GM18858 (cell line): ENCODE measurements around the gene SYP.

ENCODE experiments used
- ATAC-seq: cut with Tn5 transposase; IDR thresholded peaks from one replicate; pipeline ENCODE4 v1.9.1; 2021; ENCODE audit not compliant: unreplicated experiment

Gene SYP

GRCh38 chrX:49199906-49200771 lies at the start of gene SYP:
SYP (minus strand) TSS chrX:49200193; CDS start chrX:49200186, 7 bp downstream.
- peak; percentile 81 for ATAC-seq

DNA sequence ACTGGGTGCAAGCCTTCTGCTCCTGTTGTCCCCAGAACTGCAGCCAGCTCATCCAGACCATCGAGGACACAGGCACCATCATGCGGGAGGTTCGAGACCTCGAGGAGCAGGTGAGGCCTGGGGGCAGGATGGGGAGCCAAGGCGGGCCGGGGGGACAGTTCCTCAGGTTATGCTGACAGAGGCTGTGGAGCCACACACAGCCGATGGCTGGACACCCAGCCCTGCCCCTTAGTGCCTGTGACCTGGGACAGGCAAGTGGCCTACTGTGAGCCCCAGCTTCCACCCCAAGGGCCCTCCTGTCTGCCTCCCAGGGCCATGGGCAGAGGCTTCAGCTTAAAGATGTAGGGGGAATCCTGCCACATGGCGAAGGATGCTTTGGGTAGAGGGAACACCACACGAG lies 49.6 kb upstream of the SYP start:
- ATAC-seq = no peak

DNA sequence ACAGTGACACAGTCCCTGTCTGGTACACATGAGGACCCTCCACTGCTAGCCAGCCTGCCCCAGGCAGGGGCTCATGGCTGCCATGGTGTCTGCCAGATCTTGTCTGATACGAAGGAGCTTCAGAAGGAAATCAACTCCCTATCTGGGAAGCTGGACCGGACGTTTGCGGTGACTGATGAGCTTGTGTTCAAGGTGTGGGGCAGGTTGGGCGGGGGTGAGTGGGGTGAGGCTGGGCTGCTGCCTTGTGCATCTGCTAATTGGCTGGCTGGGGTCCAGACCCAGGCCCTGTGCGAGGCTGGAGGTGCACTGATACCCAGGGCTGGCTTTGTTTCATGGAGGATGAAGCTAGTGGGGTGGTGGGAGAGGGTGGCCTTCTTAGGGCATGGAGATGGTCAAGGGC lies 49.1 kb upstream of the SYP start:
- no peak for ATAC-seq

GRCh38 chrX:49247916-49248811 lies 48.2 kb upstream of the SYP start:
- no peak for ATAC-seq

DNA sequence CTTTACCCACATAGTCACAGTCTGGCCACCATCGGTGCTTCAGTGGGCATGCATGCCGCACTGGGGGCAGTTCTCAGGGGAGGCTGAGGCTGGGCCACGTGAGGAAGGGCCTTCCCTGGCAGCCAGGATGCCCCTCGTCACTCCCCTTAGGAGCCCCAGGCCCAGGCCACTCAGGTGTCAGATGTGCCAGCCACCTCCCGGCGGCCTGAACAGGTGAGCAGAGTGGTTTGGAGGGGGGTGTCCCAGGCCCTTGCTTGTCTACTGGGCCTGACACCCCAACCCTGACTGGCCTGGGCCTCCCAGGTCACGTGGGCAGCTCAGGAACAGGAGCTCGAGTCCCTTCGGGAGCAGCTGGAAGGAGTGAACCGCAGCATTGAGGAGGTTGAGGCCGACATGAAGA lies 47.4 kb upstream of the SYP start:
- ATAC-seq = no peak

GRCh38 chrX:49246541-49246940 lies 46.5 kb upstream of the SYP start:
- ATAC-seq = no peak

DNA sequence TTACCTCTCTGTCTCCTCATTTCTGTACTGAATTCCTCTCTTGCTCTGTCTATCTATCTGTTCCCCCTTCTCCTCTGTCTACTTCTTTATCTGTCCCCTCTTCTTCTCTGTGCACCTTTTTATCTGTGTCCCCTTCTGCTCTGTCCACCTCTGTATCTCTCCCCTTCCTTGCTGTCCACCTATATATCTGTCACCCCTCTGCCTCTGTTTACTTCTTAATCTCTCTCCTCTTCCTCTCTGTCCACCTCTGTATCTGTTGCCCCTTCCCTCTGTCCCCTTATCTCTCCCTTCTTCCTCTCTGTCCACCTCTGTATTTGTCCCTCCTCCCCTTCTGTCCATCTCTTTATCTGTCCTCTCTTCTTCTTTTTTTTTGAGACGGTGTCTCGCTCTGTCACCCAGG lies 44.2 kb upstream of the SYP start:
- no peak for ATAC-seq

DNA sequence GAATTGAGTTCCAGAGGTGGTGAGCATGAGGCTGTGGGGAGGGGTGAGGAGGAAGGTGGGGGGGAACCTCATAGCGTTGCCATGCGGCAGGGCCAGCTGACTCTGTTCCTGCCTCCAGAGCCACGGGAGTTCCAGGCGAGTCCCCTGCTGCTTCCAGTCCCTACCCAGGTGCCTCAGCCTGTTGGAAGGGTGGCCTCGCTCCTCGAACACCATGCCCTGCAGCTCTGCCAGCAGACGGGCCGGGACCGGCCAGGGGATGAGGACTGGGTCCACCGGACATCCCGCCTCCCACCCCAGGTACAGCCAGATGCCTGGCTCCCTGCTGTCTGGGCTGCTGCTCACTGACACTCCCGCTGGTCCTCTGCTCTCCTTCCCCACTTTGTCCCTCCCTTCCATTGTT lies 43.2 kb upstream of the SYP start:
- ATAC-seq = no peak

GRCh38 chrX:49242545-49243066 lies 42.6 kb upstream of the SYP start:
- ATAC-seq = no peak

DNA sequence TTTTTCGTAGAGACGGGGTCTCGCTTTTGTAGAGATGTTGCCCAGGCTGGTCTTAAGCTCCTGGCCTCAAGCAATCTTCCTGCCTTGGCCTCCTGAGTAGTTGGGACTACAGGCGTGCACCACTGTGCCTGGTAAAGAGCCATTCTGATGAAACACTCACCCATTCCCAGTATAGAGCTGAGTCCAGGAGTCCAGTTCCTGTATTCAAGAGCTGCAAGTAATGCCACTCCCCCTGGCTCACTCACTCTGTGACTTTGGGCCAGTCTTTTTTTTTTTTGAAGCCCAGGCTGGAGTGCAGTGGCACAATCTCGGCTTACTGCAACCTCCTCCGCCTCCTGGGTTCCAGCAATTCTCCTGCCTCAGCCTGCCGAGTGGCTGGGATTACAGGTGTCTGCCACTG lies 38.7 kb upstream of the SYP start:
- ATAC-seq = no peak

- no peak for ATAC-seq
These were observed 37.1 kb upstream of the SYP start for GRCh38 chrX:49237060-49237459.

DNA sequence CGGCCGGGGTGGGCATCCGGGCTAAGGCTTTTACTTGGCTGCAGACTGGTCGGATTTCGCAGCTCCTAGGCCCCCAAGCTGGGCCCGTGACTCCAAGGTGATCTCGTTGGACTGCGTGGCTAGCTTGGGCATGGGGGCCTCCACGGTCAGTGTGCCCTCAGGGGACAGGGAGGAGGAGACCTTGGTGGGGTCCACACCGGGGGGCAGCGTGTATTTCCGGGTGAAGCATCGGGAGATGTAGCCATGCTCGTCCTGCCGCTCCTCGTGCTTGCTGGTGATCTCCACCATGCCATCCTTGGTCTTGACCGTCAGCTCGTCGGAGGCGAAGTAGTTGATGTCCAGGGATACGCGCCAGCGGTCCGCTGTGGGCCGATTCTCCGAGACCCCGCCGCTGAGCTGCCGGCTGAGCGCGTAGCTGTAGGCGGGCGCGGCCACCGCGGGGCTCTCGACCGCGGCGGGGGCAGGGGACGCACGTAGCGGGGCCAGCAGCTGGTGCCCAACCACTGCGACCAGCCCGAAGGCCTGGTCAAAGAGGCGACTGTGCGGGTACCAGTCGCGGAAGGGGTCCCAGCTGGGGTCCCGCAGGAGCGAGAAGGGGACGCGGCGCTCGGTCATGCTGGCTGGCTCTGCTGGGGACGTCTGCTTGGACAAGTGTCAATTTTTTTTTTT lies 34.0 kb upstream of the SYP start:
- no peak for ATAC-seq

GRCh38 chrX:49233176-49233575 lies 33.2 kb upstream of the SYP start, which contains the start of gene CACNA1F:
CACNA1F (minus strand) TSS chrX:49233340; CDS start chrX:49233309, 31 bp downstream.
- ATAC-seq = no peak

DNA sequence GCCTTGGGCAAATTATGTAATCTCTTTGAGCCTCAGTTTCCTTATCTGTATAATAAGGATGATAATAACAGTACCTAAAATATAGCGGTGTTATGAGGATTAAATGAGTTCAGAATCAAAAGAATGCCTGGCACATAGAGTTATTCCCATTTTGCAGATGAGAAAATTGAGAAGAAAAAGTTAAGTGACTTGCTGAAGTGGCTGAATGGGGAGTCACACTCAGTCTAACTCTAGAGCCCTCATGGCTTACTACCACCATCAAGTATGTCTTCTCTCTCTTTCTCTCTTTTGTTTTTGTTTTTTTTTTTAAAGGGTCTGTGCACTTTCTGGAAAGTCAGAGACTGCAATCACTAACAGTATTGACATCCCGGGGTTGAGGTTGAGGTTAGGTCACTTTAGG lies 32.5 kb upstream of the SYP start:
- no peak for ATAC-seq

GRCh38 chrX:49231333-49232000 lies 31.5 kb upstream of the SYP start:
- no peak for ATAC-seq

- no peak for ATAC-seq
These were observed 30.7 kb upstream of the SYP start for GRCh38 chrX:49230500-49231232.

- ATAC-seq = no peak
These were observed 28.2 kb upstream of the SYP start for GRCh38 chrX:49228185-49228584.

DNA sequence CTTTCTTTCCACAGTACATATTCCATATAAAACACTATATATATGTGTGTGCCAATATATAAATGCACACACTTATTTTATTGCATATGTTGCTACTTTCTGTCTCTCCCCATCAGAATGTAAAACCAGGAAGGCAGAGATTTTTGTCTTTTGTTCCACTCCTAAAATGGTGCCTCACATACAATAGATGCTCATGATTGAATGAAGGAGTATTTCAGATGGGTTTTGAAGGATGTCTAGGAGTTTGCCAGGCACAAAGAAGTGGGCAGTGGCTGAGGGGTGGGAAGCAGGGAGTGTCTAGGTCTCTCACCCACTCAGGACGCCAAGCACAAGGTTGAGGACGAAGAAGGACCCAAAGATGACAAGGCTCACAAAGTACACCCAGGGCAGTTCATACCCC lies 27.7 kb upstream of the SYP start:
- ATAC-seq = no peak

DNA sequence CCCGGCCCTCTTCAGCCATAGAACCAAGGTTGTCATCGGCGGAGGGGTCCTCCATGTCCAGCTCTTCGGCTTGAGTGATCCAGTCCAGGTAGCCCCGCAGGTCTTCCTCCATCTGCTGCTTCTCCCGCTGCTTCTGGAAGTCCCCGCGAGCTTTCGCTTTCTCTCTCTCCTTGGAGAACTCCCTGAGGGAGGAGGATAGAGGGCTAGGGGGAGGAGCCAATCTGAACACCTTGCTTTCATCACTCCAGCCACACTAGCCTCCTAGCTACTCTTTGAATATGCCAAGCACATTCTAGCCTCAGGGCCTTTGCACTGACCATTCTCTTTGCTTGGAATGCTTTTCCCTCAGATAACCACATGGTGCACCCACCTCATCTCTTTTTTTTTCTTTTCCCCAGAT lies 27.0 kb upstream of the SYP start:
- no peak for ATAC-seq

GRCh38 chrX:49225858-49226257 lies 25.9 kb upstream of the SYP start:
- no peak for ATAC-seq
